ENCODE measurements around the gene IL4I1.
"Not testable (repeated sequence)": the region's sequence is repeated elsewhere in the genome, so short reads cannot be mapped to it uniquely, and the experiment has no call there.

Gene IL4I1

GRCh38 chr19:49896863-49897621, at the start of gene IL4I1:
IL4I1 (minus strand) TSS chr19:49896887; CDS start chr19:49896160, 727 bp downstream.
- DNase-seq, result no peak

- no peak for DNase-seq
Observed at GRCh38 chr19:49946415-49946814, 49.7 kb upstream of the IL4I1 start.

- DNase-seq, result not testable (repeated sequence)
Observed at GRCh38 chr19:49944567-49944966, 47.9 kb upstream of the IL4I1 start.

GRCh38 chr19:49940482-49940791, 43.8 kb upstream of the IL4I1 start:
- no peak for DNase-seq

- DNase-seq, result no peak
Observed at GRCh38 chr19:49939721-49940481, 43.2 kb upstream of the IL4I1 start.

- no peak for DNase-seq
Observed at GRCh38 chr19:49938662-49939061, 42.0 kb upstream of the IL4I1 start.

- DNase-seq, result peak; percentile 62
Observed at GRCh38 chr19:49937750-49938381, 41.2 kb upstream of the IL4I1 start.

GRCh38 chr19:49936549-49936948, 39.9 kb upstream of the IL4I1 start:
- no peak for DNase-seq

- no peak for DNase-seq
Observed at GRCh38 chr19:49933643-49934042, 37.0 kb upstream of the IL4I1 start.

- DNase-seq, result no peak
Observed at GRCh38 chr19:49932731-49933131, 36.0 kb upstream of the IL4I1 start.

GRCh38 chr19:49932041-49932451, 35.4 kb upstream of the IL4I1 start:
- DNase-seq, result no peak

- no peak for DNase-seq
Observed at GRCh38 chr19:49931293-49932040, 34.8 kb upstream of the IL4I1 start.

- no peak for DNase-seq
Observed at GRCh38 chr19:49930483-49931011, 33.9 kb upstream of the IL4I1 start.

- DNase-seq, result peak; percentile 93
Observed at GRCh38 chr19:49929611-49930482, 33.2 kb upstream of the IL4I1 start.

GRCh38 chr19:49929121-49929610, 32.5 kb upstream of the IL4I1 start, which contains the start of the genes ATF5 and NUP62:
ATF5 (plus strand) TSS chr19:49929205; CDS start chr19:49930851, 1,646 bp downstream.
NUP62 (minus strand) TSS chr19:49929504; CDS start chr19:49909807, 19,697 bp downstream.
- DNase-seq, result peak; percentile 93

GRCh38 chr19:49927526-49928264, 31.0 kb upstream of the IL4I1 start:
- DNase-seq, result no peak

- DNase-seq, result no peak
Observed at GRCh38 chr19:49926515-49926914, 29.8 kb upstream of the IL4I1 start.

- no peak for DNase-seq
Observed at GRCh38 chr19:49925486-49925885, 28.8 kb upstream of the IL4I1 start.

GRCh38 chr19:49924881-49925210, 28.2 kb upstream of the IL4I1 start:
- DNase-seq, result not testable (repeated sequence)

GRCh38 chr19:49924004-49924880, 27.6 kb upstream of the IL4I1 start:
- DNase-seq, result no peak

Data from DMS79 treated with DMSO at 0.1 percent for 48 hours (cell line).